GM19467 (cell line): Measurements from ENCODE around the gene KPNA6.

Experiments
- ATAC-seq: cut with Tn5 transposase; IDR thresholded peaks from one replicate; pipeline ENCODE4 v1.9.1; 2021; ENCODE audit warnings: mild to moderate bottlenecking, moderate library complexity; ENCODE audit not compliant: unreplicated experiment

The KPNA6 gene

GRCh38 chr1:32186077-32186476, 78.2 kb downstream of the KPNA6 start:
- ATAC-seq: no peak

- no peak for ATAC-seq
These were observed 78.6 kb downstream of the KPNA6 start for GRCh38 chr1:32186491-32186890.

GRCh38 chr1:32187850-32188249, 80.0 kb downstream of the KPNA6 start:
- ATAC-seq: no peak

GRCh38 chr1:32192220-32192948, 84.5 kb downstream of the KPNA6 start:
- ATAC-seq: no peak

GRCh38 chr1:32194984-32195383, 87.1 kb downstream of the KPNA6 start:
- no peak for ATAC-seq

GRCh38 chr1:32195531-32195930, 87.7 kb downstream of the KPNA6 start:
- no peak for ATAC-seq

- ATAC-seq: no peak
These were observed 88.3 kb downstream of the KPNA6 start for GRCh38 chr1:32195972-32196823.

GRCh38 chr1:32197074-32197473, 89.2 kb downstream of the KPNA6 start:
- no peak for ATAC-seq

GRCh38 chr1:32197837-32198236, 90.0 kb downstream of the KPNA6 start:
- ATAC-seq: no peak

- no peak for ATAC-seq
These were observed 90.6 kb downstream of the KPNA6 start for GRCh38 chr1:32198237-32199042.

- ATAC-seq: no peak
These were observed 91.3 kb downstream of the KPNA6 start for GRCh38 chr1:32199043-32199716.

- ATAC-seq: no peak
These were observed 91.8 kb downstream of the KPNA6 start for GRCh38 chr1:32199717-32200072.

- no peak for ATAC-seq
These were observed 92.6 kb downstream of the KPNA6 start, which contains the start of gene CCDC28B for GRCh38 chr1:32200226-32201010. CCDC28B (plus strand) TSS chr1:32200595; CDS start chr1:32201936, 1,341 bp downstream.

- no peak for ATAC-seq
These were observed 93.4 kb downstream of the KPNA6 start for GRCh38 chr1:32201011-32201855.

GRCh38 chr1:32204943-32205361, 97.1 kb downstream of the KPNA6 start:
- ATAC-seq: no peak

- ATAC-seq: no peak
These were observed 97.8 kb downstream of the KPNA6 start, which contains the start of gene IQCC for GRCh38 chr1:32205401-32206370. IQCC (plus strand) TSS chr1:32205671; CDS start chr1:32205682, 11 bp downstream.

GRCh38 chr1:32208469-32208868, 100.6 kb downstream of the KPNA6 start:
- no peak for ATAC-seq

GRCh38 chr1:32208891-32209328, 101.1 kb downstream of the KPNA6 start, which contains the start of gene DCDC2B:
DCDC2B (plus strand) TSS chr1:32209089; CDS start chr1:32209094, 5 bp downstream.
- no peak for ATAC-seq
